Measurements from ENCODE around the gene REV1.

REV1 gene

GRCh38 chr2:99496021-99496420 lies 6.2 kb upstream of the REV1 start:
- no peak for TF ChIP-seq CTCF (IDR thresholded peaks at IDR 0.05; ENCODE audit: low read length)
- no peak for TF ChIP-seq EZH2 (IDR thresholded peaks at IDR 0.05; ENCODE audit: borderline replicate concordance, low read length)
- Histone ChIP-seq H3K4me3 (ENCODE audit: low read depth, low read length, poor library complexity, severe bottlenecking) (no peak overlapping the region), H4K20me1 (ENCODE audit: insufficient read depth, low read length) (no peaks in the 10 kb centered on the region), H3F3A (ENCODE audit: insufficient read depth, low read length) (no peaks in the 10 kb centered on the region), H3K9ac (ENCODE audit: low read length) (no peak overlapping the region), H3K9me3 (ENCODE audit: low read length) (no peaks in the 10 kb centered on the region), H2AFZ (ENCODE audit: low read length) (no peak overlapping the region), H3K36me3 (ENCODE audit: insufficient read depth, low read length) (no peaks in the 10 kb centered on the region), H3K27ac (ENCODE audit: low read depth, low read length, poor library complexity, severe bottlenecking) (no peak overlapping the region), H3K79me2 (ENCODE audit: insufficient read depth, low read length) (no peaks in the 10 kb centered on the region), H3K4me1 (ENCODE audit: insufficient read depth, low read length, severe bottlenecking) (peaks cover under 1% of the 10 kb centered on the region), H3K4me2 (ENCODE audit: low read length) (no peak overlapping the region), H3K27me3 (ENCODE audit: insufficient read depth, low read length) (no peaks in the 10 kb centered on the region), H3K9me2 (ENCODE audit: low read depth, low read length) (no peaks in the 10 kb centered on the region)

- H3K9me3 ChIP-seq (ENCODE audit: low read length): no peaks in the 10 kb centered on the region
- H3K9me2 ChIP-seq (ENCODE audit: low read depth, low read length): no peaks in the 10 kb centered on the region
- no peak overlapping the region for H3K4me3 ChIP-seq (ENCODE audit: low read depth, low read length, poor library complexity, severe bottlenecking)
- TF ChIP-seq CTCF (IDR thresholded peaks at IDR 0.05; ENCODE audit: low read length) (no peak), EZH2 (IDR thresholded peaks at IDR 0.05; ENCODE audit: borderline replicate concordance, low read length) (no peak)
- H3F3A ChIP-seq (ENCODE audit: insufficient read depth, low read length): no peaks in the 10 kb centered on the region
- peaks cover 7% of the 10 kb centered on the region for H3K4me1 ChIP-seq (ENCODE audit: insufficient read depth, low read length, severe bottlenecking)
- no peaks in the 10 kb centered on the region for H4K20me1 ChIP-seq (ENCODE audit: insufficient read depth, low read length)
- H3K36me3 ChIP-seq (ENCODE audit: insufficient read depth, low read length): no peaks in the 10 kb centered on the region
- H3K9ac ChIP-seq (ENCODE audit: low read length): no peak overlapping the region
- H3K27me3 ChIP-seq (ENCODE audit: insufficient read depth, low read length): no peaks in the 10 kb centered on the region
- no peak overlapping the region for H3K27ac ChIP-seq (ENCODE audit: low read depth, low read length, poor library complexity, severe bottlenecking)
- H3K79me2 ChIP-seq (ENCODE audit: insufficient read depth, low read length): no peaks in the 10 kb centered on the region
- no peak overlapping the region for H2AFZ ChIP-seq (ENCODE audit: low read length)
- no peak overlapping the region for H3K4me2 ChIP-seq (ENCODE audit: low read length)
Measured at GRCh38 chr2:99495115-99495860, 5.5 kb upstream of the REV1 start.

- Histone ChIP-seq H4K20me1 (ENCODE audit: insufficient read depth, low read length) (no peaks in the 10 kb centered on the region), H3K9ac (ENCODE audit: low read length) (no peak overlapping the region), H3K36me3 (ENCODE audit: insufficient read depth, low read length) (no peaks in the 10 kb centered on the region), H3K4me1 (ENCODE audit: insufficient read depth, low read length, severe bottlenecking) (peaks cover 16% of the 10 kb centered on the region), H3K9me2 (ENCODE audit: low read depth, low read length) (no peaks in the 10 kb centered on the region), H3K9me3 (ENCODE audit: low read length) (no peaks in the 10 kb centered on the region), H3K27ac (ENCODE audit: low read depth, low read length, poor library complexity, severe bottlenecking) (no peak overlapping the region), H3F3A (ENCODE audit: insufficient read depth, low read length) (no peaks in the 10 kb centered on the region), H3K4me2 (ENCODE audit: low read length) (no peak overlapping the region), H3K4me3 (ENCODE audit: low read depth, low read length, poor library complexity, severe bottlenecking) (no peak overlapping the region), H3K27me3 (ENCODE audit: insufficient read depth, low read length) (no peaks in the 10 kb centered on the region), H3K79me2 (ENCODE audit: insufficient read depth, low read length) (peaks cover 13% of the 10 kb centered on the region), H2AFZ (ENCODE audit: low read length) (no peak overlapping the region)
- TF ChIP-seq EZH2 (IDR thresholded peaks at IDR 0.05; ENCODE audit: borderline replicate concordance, low read length): no peak
- no peak for TF ChIP-seq CTCF (IDR thresholded peaks at IDR 0.05; ENCODE audit: low read length)
Measured at GRCh38 chr2:99492721-99493120, 2.9 kb upstream of the REV1 start.

All from OCI-LY1 (cell line).